ENCODE measurements around the gene STK32B. TPM values are rescaled to one million over a fixed set of nuclear protein-coding genes. Genes with fewer than 3 reads are reported as not detected.
A peak's percentile ranks its signal among the peaks of the same experiment; 100 is the strongest.

Gene STK32B
- total and polyA plus RNA-seq, 8 donors = 0.61 to 5.5 (median 3.1) TPM

- Histone ChIP-seq H3K27ac (no peak overlapping the region), H3K36me3 (no peaks in the 10 kb centered on the region), H3K27me3 (peaks cover 0 to 15% (median 0%) of the 10 kb centered on the region in 3 donors), H3K4me3 (no peak overlapping the region), H3K9me3 (no peaks in the 10 kb centered on the region), H3K4me1 (peaks cover 0 to 36% (median 19%) of the 10 kb centered on the region in 4 donors)
- intact Hi-C loops (cut with DNase I; ENCODE audit: low total_unique reads) = no loop called here
- TF ChIP-seq, protein P1, sequence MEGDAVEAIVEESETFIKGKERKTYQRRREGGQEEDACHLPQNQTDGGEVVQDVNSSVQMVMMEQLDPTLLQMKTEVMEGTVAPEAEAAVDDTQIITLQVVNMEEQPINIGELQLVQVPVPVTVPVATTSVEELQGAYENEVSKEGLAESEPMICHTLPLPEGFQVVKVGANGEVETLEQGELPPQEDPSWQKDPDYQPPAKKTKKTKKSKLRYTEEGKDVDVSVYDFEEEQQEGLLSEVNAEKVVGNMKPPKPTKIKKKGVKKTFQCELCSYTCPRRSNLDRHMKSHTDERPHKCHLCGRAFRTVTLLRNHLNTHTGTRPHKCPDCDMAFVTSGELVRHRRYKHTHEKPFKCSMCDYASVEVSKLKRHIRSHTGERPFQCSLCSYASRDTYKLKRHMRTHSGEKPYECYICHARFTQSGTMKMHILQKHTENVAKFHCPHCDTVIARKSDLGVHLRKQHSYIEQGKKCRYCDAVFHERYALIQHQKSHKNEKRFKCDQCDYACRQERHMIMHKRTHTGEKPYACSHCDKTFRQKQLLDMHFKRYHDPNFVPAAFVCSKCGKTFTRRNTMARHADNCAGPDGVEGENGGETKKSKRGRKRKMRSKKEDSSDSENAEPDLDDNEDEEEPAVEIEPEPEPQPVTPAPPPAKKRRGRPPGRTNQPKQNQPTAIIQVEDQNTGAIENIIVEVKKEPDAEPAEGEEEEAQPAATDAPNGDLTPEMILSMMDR (IDR thresholded peaks at IDR 0.05) = no peak
- 19 to 33% (median 26%) methylated on average over 7 of the region's 7 CpGs for WGBS, 5 donors
- no peak for DNase-seq
These were observed 9.6 kb upstream of the STK32B start for GRCh38 chr4:5041699-5042098.

DNA sequence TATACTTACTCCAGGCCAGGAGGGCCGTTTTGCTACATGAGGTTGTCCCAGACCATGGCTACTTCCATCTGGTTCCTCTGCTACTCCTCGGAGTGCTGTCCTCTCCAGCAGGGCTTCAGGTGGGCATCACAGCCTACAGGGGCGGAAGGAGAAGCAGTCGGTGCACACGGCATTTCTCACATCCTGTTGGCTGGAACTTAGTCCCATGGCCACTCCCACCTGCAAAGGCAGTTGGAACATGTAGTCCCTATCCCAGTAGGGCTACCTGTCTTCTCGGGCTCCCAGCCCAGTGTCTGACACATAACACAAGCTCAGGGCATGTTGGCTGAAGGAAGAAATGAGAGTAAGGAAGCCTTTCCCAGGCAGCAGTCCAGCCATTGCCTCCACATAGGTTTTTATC is 7.7 kb upstream of the STK32B start:
- no peak overlapping the region for H3K4me3 ChIP-seq
- no peak overlapping the region for H3K27ac ChIP-seq
- no peak for DNase-seq
- intact Hi-C loops (cut with DNase I; ENCODE audit: low total_unique reads) = no loop called here
- H3K4me1 ChIP-seq = peaks cover 0 to 23% (median 9%) of the 10 kb centered on the region in 4 donors
- no peak for TF ChIP-seq POLR2A (IDR thresholded peaks at IDR 0.05)
- TF ChIP-seq EP300 (IDR thresholded peaks at IDR 0.05) = no peak
- no peak for TF ChIP-seq POLR2AphosphoS5 (IDR thresholded peaks at IDR 0.05)
- TF ChIP-seq, protein P1 (IDR thresholded peaks at IDR 0.05) = no peak
- H3K9me3 ChIP-seq = no peaks in the 10 kb centered on the region
- no peaks in the 10 kb centered on the region for H3K36me3 ChIP-seq
- peaks cover 0 to 15% (median 0%) of the 10 kb centered on the region in 3 donors for H3K27me3 ChIP-seq
- WGBS, 5 donors = 62 to 82% (median 65%) methylated on average over 6 of the region's 6 CpGs

GRCh38 chr4:5044341-5044740 is 6.9 kb upstream of the STK32B start:
- Histone ChIP-seq H3K27ac (no peak overlapping the region), H3K4me1 (peaks cover 0 to 22% (median 9%) of the 10 kb centered on the region in 4 donors), H3K4me3 (no peak overlapping the region), H3K36me3 (no peaks in the 10 kb centered on the region), H3K27me3 (peaks cover 0 to 15% (median 0%) of the 10 kb centered on the region in 3 donors), H3K9me3 (no peaks in the 10 kb centered on the region)
- DNase-seq = no peak
- 57 to 77% (median 64%) methylated on average over 3 of the region's 3 CpGs for WGBS, 5 donors
- TF ChIP-seq POLR2A (IDR thresholded peaks at IDR 0.05) = no peak
- TF ChIP-seq, protein P1 (IDR thresholded peaks at IDR 0.05) = no peak
- TF ChIP-seq EP300 (IDR thresholded peaks at IDR 0.05) = no peak
- intact Hi-C loops (cut with DNase I; ENCODE audit: low total_unique reads) = no loop called here

- Histone ChIP-seq H3K36me3 (no peaks in the 10 kb centered on the region), H3K27me3 (peaks cover 0 to 15% (median 0%) of the 10 kb centered on the region in 3 donors), H3K27ac (no peak overlapping the region), H3K4me1 (peaks cover 0 to 23% (median 9%) of the 10 kb centered on the region in 4 donors), H3K4me3 (no peak overlapping the region), H3K9me3 (no peaks in the 10 kb centered on the region)
- no peak for TF ChIP-seq EP300 (IDR thresholded peaks at IDR 0.05)
- DNase-seq = peak in 1 of 2 donors; percentile 35
- WGBS, 5 donors = 63 to 74% (median 68%) methylated on average over 3 of the region's 3 CpGs
- intact Hi-C loops (cut with DNase I; ENCODE audit: low total_unique reads) = no loop called here
These were observed 6.2 kb upstream of the STK32B start for GRCh38 chr4:5045097-5045496.

DNA sequence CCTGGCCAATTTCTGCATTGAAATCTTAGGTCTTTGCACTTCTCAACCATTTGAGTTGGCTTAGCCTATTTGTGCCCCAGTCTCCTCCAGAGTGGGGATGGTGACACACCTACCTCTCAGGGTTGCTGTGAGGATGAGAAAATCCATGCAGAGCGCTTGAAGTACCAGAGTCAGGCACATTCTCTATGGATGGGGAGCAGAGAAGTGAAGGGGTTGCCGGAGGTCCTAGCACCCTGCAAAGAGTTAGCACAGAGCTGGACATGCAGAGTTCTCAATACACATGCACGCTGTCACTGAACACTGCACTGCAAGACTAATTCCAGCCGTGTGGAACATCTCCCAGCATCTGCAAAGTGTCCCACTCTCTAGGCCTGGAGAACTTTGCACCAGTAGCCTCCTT is 2.6 kb upstream of the STK32B start:
- DNase-seq = no peak
- peaks cover 15 to 27% (median 24%) of the 10 kb centered on the region in 4 donors for H3K4me1 ChIP-seq
- H3K9me3 ChIP-seq = no peaks in the 10 kb centered on the region
- no peak for TF ChIP-seq EP300 (IDR thresholded peaks at IDR 0.05)
- no peak for TF ChIP-seq POLR2AphosphoS5 (IDR thresholded peaks at IDR 0.05)
- no peak for TF ChIP-seq POLR2A (IDR thresholded peaks at IDR 0.05)
- TF ChIP-seq, protein P1 (IDR thresholded peaks at IDR 0.05) = no peak
- WGBS, 5 donors = 89 to 95% (median 92%) methylated on average over 4 of the region's 4 CpGs
- H3K27me3 ChIP-seq = peaks cover 0 to 40% (median 13%) of the 10 kb centered on the region in 3 donors
- intact Hi-C loops (cut with DNase I; ENCODE audit: low total_unique reads) = no loop called here
- no peak overlapping the region for H3K27ac ChIP-seq
- H3K36me3 ChIP-seq = no peaks in the 10 kb centered on the region
- H3K4me3 ChIP-seq = no peak overlapping the region

Measured in stomach (tissue), 9 donors.